Ovary (tissue), 10 donors: ENCODE measurements around the gene GRXCR2. TPM values are rescaled to one million over a fixed set of nuclear protein-coding genes. Genes with fewer than 3 reads are reported as not detected.

Source experiments
- DNase-seq, 5 donors: peaks; one replicate each; pipeline ENCODE4 v3.0.0-alpha.2; 2019 to 2020
- H3K27ac ChIP-seq, 2 donors: fragments of 200-600 bp; one replicate each; pipeline versions ENCODE4 v1.5.1 to v1.8.0; 2019 to 2022
- H3K27me3 ChIP-seq: fragments of 200-600 bp; one replicate; pipeline ENCODE4 v1.8.0; 2022
- H3K36me3 ChIP-seq: fragments of 200-600 bp; sonication (generic); one replicate; pipeline ENCODE4 v1.5.1; 2019
- H3K4me1 ChIP-seq: one replicate; pipeline ENCODE4 v1.8.1; 2013; ENCODE audit warnings: mild to moderate bottlenecking, moderate library complexity; ENCODE audit not compliant: insufficient read depth
- H3K4me3 ChIP-seq: fragments of 200-600 bp; sonication (generic); one replicate; pipeline ENCODE4 v1.5.1; 2017
- H3K9me3 ChIP-seq, 2 donors: fragments of 200-600 bp in 1 of 2; sonication (generic) in 1 of 2; one replicate each; pipeline versions ENCODE4 v1.5.1 to v1.8.1; 2013 to 2019; ENCODE audit warnings: mild to moderate bottlenecking in 1 of 2, moderate library complexity in 1 of 2
- CTCF ChIP-seq, 3 donors: fragments of 450-650 bp in 2 of 3; fragments of 200-600 bp in 1 of 3; IDR thresholded peaks; one replicate each; pipeline versions ENCODE4 v1.5.1 to v1.8.0; 2016 to 2022; ENCODE audit warnings: antibody characterized with exemption in 3 of 3, mild to moderate bottlenecking in 1 of 3
- EP300 ChIP-seq: sonication (generic); formaldehyde crosslinking; IDR thresholded peaks from one replicate; pipeline ENCODE4 v1.6.1; 2017; ENCODE audit warnings: antibody characterized with exemption
- POLR2A ChIP-seq: fragments of 450-650 bp; IDR thresholded peaks from one replicate; pipeline ENCODE4 v1.6.1; 2017; ENCODE audit warnings: antibody characterized with exemption, mild to moderate bottlenecking, moderate library complexity
- WGBS, 3 donors: extraction: QIAGEN DNeasy Blood & Tissue Kit in 1 of 3; methylation state at CpG; one replicate each; pipeline versions ENCODE4 v1.1.5 to v1.1.7; 2013 to 2017; 5-methylcytosine and 5-hydroxymethylcytosine counted together
- intact Hi-C, 4 donors: fragments of 100-400 bp; cut with DNase I; formaldehyde crosslinking; loops; one replicate each; pipeline versions ENCODE4 v1.11.0 to v1.15.1; 2022 to 2023
- long read RNA-seq, 3 donors: library from polyadenylated mRNA in 2 of 3; unstranded in 2 of 3; transcript quantifications; one replicate each; pipeline ENCODE4 v2.0.0 and lab custom pipeline, GENCODE V29; 2021 to 2026
- polyA plus RNA-seq, 2 donors: library from polyadenylated mRNA; stranded (reverse); fragments of 200-250 nt in 1 of 2; fragments of 350-450 nt in 1 of 2; fragmentation: Illumina TruSeq in 1 of 2; extraction: RNeasy Lipid Tissue Mini Kit (QIAGEN cat#74804) in 1 of 2; gene quantifications; one replicate each; pipeline ENCODE4 v1.2.3, GENCODE V29; 2013 to 2014
- total RNA-seq, 7 donors: library from RNA; depleted of rRNA in 2 of 7; stranded (reverse); fragments of >200 nt in 2 of 7; fragmentation: NEBNext Ultra II Directional in 3 of 7; extraction: Animal tissue kit (Norgen Biotek cat#: 25700) in 3 of 7; gene quantifications; one replicate each; pipeline versions ENCODE4 v1.1.0 to v1.2.4, GENCODE V29; 2016 to 2023
- donor health status: DM: no; HTN: no; CAD: no; lungs with moderate emphysema.
- donor health status: DM: no; HTN: no; CAD: no.
- donor health status: Bipolar disorder and iron deficiency.
- donor health status: DM: yes; HTN: yes; CAD: no.
- donor health status: DM: no; HTN: no; CAD: no.
- donor health status: DM: yes; HTN: yes; CAD: no.

The GRXCR2 gene
- not detected for total RNA-seq
- not detected for polyA plus RNA-seq
- long read RNA-seq, donor 1: 0 reads
- long read RNA-seq, donor 2: 0 reads
- long read RNA-seq, donor 3: 0 reads

- Histone ChIP-seq H3K4me3 (no peak within 1 kb of the TSS), H3K27ac (no peak within 1 kb of the TSS), H3K9me3 (no peaks in the 10 kb centered on the region), H3K4me1 (no peaks in the 10 kb centered on the region), H3K36me3 (no peaks in the 10 kb centered on the region), H3K27me3 (no peaks in the 10 kb centered on the region)
- 56 to 80% (median 72%) methylated on average over 3 of the region's 3 CpGs for WGBS, 3 donors
- intact Hi-C loops: no loop called here
- DNase-seq: no peak
- TF ChIP-seq EP300 (no peak), POLR2A (no peak), CTCF (IDR thresholded peaks at IDR 0.05) (no peak)
Measured at GRCh38 chr5:145872914-145873313, at the start of gene GRXCR2. Gene GRXCR2, minus strand, starts transcription at chr5:145873014. Its CDS starts 46 bp downstream, at chr5:145872968.

- Histone ChIP-seq H3K27ac (no peak overlapping the region), H3K9me3 (no peaks in the 10 kb centered on the region), H3K4me3 (no peak overlapping the region), H3K36me3 (no peaks in the 10 kb centered on the region), H3K27me3 (no peaks in the 10 kb centered on the region), H3K4me1 (no peaks in the 10 kb centered on the region)
- WGBS, 3 donors: 65 to 84% (median 73%) methylated on average over 2 of the region's 2 CpGs
- intact Hi-C loops: no loop called here
- TF ChIP-seq CTCF (IDR thresholded peaks at IDR 0.05): no peak
- TF ChIP-seq EP300: no peak
- no peak for TF ChIP-seq POLR2A
- DNase-seq: no peak
Measured at GRCh38 chr5:145922059-145922458, 49.2 kb upstream of the GRXCR2 start.

- H3K27me3 ChIP-seq: no peaks in the 10 kb centered on the region
- no peak for DNase-seq
- H3K27ac ChIP-seq: no peak overlapping the region
- no peaks in the 10 kb centered on the region for H3K4me1 ChIP-seq
- whole genome bisulfite sequencing, 3 donors: 74 to 89% (median 83%) methylated on average over 2 of the region's 2 CpGs
- H3K36me3 ChIP-seq: no peaks in the 10 kb centered on the region
- intact Hi-C loops: no loop called here
- H3K4me3 ChIP-seq: no peak overlapping the region
- TF ChIP-seq POLR2A: no peak
- TF ChIP-seq EP300: no peak
- no peaks in the 10 kb centered on the region for H3K9me3 ChIP-seq
Measured at GRCh38 chr5:145921211-145921610, 48.4 kb upstream of the GRXCR2 start.

- intact Hi-C loops: no loop called here
- H3K27ac ChIP-seq: no peak overlapping the region
- TF ChIP-seq POLR2A (no peak), EP300 (no peak), CTCF (IDR thresholded peaks at IDR 0.05) (no peak)
- H3K36me3 ChIP-seq: no peaks in the 10 kb centered on the region
- no peak for DNase-seq
- H3K27me3 ChIP-seq: no peaks in the 10 kb centered on the region
- H3K4me1 ChIP-seq: no peaks in the 10 kb centered on the region
- H3K4me3 ChIP-seq: no peak overlapping the region
- no peaks in the 10 kb centered on the region for H3K9me3 ChIP-seq
- WGBS, 3 donors: 73 to 84% (median 74%) methylated on average over 1 of the region's 1 CpG
Measured at GRCh38 chr5:145920542-145921210, 47.9 kb upstream of the GRXCR2 start.

- H3K27ac ChIP-seq: no peak overlapping the region
- intact Hi-C loops: no loop called here
- DNase-seq: no peak
- no peak overlapping the region for H3K4me3 ChIP-seq
- no peaks in the 10 kb centered on the region for H3K9me3 ChIP-seq
- no peaks in the 10 kb centered on the region for H3K4me1 ChIP-seq
- TF ChIP-seq CTCF (IDR thresholded peaks at IDR 0.05): no peak
- no peak for TF ChIP-seq EP300
- no peak for TF ChIP-seq POLR2A
- H3K36me3 ChIP-seq: no peaks in the 10 kb centered on the region
- whole genome bisulfite sequencing, 3 donors: 79 to 82% (median 82%) methylated on average over 6 of the region's 6 CpGs
- no peaks in the 10 kb centered on the region for H3K27me3 ChIP-seq
Measured at GRCh38 chr5:145919413-145919812, 46.6 kb upstream of the GRXCR2 start.
